ENCODE results near the gene RPL39. TPM values are rescaled to one million over a fixed set of nuclear protein-coding genes. Genes with fewer than 3 reads are reported as not detected.
"Not testable (repeated sequence)": the region's sequence is repeated elsewhere in the genome, so short reads cannot be mapped to it uniquely, and the experiment has no call there.

RPL39 gene
- total and polyA plus RNA-seq, 9 donors, result 2,943 to 6,022 (median 3,428) TPM

- not testable (repeated sequence) for DNase-seq; H3K9me3 ChIP-seq (replicated peaks; ENCODE audit: control insufficient read depth, low read depth, low read length); H3K27me3 ChIP-seq (ENCODE audit: control insufficient read depth, insufficient read depth, low read length); H3K27ac ChIP-seq (ENCODE audit: low read length); H3K4me1 ChIP-seq (ENCODE audit: control insufficient read depth, insufficient read depth, low read length); H3K4me3 ChIP-seq (ENCODE audit: low read length); H3K36me3 ChIP-seq (ENCODE audit: control insufficient read depth, insufficient read depth, low read length)
- WGBS (ENCODE audit: insufficient coverage), result 90% methylated on average over 9 of the region's 11 CpGs
Observed at GRCh38 chrX:119768436-119768835, 23.0 kb downstream of the RPL39 start.

GRCh38 chrX:119763836-119764387 lies 27.5 kb downstream of the RPL39 start:
- Histone ChIP-seq H3K27ac (ENCODE audit: low read length) (no peak overlapping the region), H3K9me3 (replicated peaks; ENCODE audit: control insufficient read depth, low read depth, low read length) (no peaks in the 10 kb centered on the region), H3K4me3 (ENCODE audit: low read length) (no peak overlapping the region), H3K36me3 (ENCODE audit: control insufficient read depth, insufficient read depth, low read length) (no peaks in the 10 kb centered on the region), H3K27me3 (ENCODE audit: control insufficient read depth, insufficient read depth, low read length) (peaks cover 16% of the 10 kb centered on the region), H3K4me1 (ENCODE audit: control insufficient read depth, insufficient read depth, low read length) (peaks cover 2% of the 10 kb centered on the region)
- DNase-seq, result no peak
- whole genome bisulfite sequencing (ENCODE audit: insufficient coverage), result 62% methylated on average over 4 of the region's 6 CpGs

DNA sequence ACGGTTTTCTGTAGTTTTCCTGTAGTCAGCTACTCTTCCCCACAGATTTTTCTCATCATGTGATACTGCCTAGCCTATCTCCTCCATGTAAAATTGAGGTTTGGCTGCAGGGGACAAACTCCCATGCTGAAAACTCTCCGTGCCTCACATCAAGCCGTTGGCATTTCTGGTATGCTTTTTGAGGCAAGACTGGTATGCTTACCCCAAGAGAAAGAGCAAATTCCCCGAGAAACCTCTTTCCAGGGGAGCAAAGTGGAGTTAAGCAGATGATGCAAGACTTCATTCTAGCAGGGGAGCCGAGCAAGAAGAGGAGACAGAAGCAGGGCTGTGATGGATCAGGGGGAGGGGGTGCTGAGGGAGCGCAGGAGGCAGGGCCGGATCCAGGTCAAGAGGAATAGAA lies 28.2 kb downstream of the RPL39 start:
- DNase-seq, result no peak
- Histone ChIP-seq H3K4me1 (ENCODE audit: control insufficient read depth, insufficient read depth, low read length) (peaks cover 2% of the 10 kb centered on the region), H3K27me3 (ENCODE audit: control insufficient read depth, insufficient read depth, low read length) (peaks cover 24% of the 10 kb centered on the region), H3K36me3 (ENCODE audit: control insufficient read depth, insufficient read depth, low read length) (no peaks in the 10 kb centered on the region), H3K4me3 (ENCODE audit: low read length) (no peak overlapping the region), H3K27ac (ENCODE audit: low read length) (no peak overlapping the region), H3K9me3 (replicated peaks; ENCODE audit: control insufficient read depth, low read depth, low read length) (no peaks in the 10 kb centered on the region)
- 50% methylated on average over 4 of the region's 7 CpGs for WGBS (ENCODE audit: insufficient coverage)

DNA sequence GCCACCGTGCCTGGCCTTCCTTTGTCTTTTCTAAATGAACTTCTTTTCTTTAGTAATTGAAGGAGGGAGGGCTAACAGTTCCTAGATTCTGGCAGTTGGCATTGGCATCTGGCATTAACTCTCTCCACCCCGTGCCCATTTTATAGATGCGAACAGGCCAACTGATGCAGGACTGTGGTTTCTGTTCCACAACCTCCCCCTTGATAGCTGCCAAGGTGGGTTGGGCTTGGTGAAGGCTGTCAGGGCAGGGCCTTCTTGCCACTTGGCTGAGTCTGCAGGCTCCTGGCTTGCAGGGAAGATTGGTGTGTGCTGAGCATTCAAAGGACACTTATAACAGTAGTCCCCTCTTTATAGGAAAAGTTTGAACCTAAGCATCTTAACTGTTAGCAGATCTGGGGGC lies 28.7 kb downstream of the RPL39 start:
- Histone ChIP-seq H3K9me3 (replicated peaks; ENCODE audit: control insufficient read depth, low read depth, low read length) (no peaks in the 10 kb centered on the region), H3K27me3 (ENCODE audit: control insufficient read depth, insufficient read depth, low read length) (peaks cover 28% of the 10 kb centered on the region), H3K36me3 (ENCODE audit: control insufficient read depth, insufficient read depth, low read length) (no peaks in the 10 kb centered on the region), H3K27ac (ENCODE audit: low read length) (no peak overlapping the region), H3K4me3 (ENCODE audit: low read length) (no peak overlapping the region), H3K4me1 (ENCODE audit: control insufficient read depth, insufficient read depth, low read length) (peaks cover 5% of the 10 kb centered on the region)
- DNase-seq, result no peak
- no CpG with 5 or more reads among the region's 3 CpGs for WGBS (ENCODE audit: insufficient coverage)

GRCh38 chrX:119760026-119760877 lies 31.2 kb downstream of the RPL39 start:
- no peak for DNase-seq
- 68% methylated on average over 4 of the region's 18 CpGs for WGBS (ENCODE audit: insufficient coverage)
- no peak overlapping the region for H3K27ac ChIP-seq (ENCODE audit: low read length)

GRCh38 chrX:119759248-119759766 lies 32.1 kb downstream of the RPL39 start:
- Histone ChIP-seq H3K27ac (ENCODE audit: low read length) (no peak overlapping the region), H3K36me3 (ENCODE audit: control insufficient read depth, insufficient read depth, low read length) (no peaks in the 10 kb centered on the region), H3K27me3 (ENCODE audit: control insufficient read depth, insufficient read depth, low read length) (peaks cover 33% of the 10 kb centered on the region), H3K9me3 (replicated peaks; ENCODE audit: control insufficient read depth, low read depth, low read length) (no peaks in the 10 kb centered on the region), H3K4me1 (ENCODE audit: control insufficient read depth, insufficient read depth, low read length) (peaks cover 15% of the 10 kb centered on the region), H3K4me3 (ENCODE audit: low read length) (peak overlapping the region; percentile 22)
- no peak for DNase-seq
- WGBS (ENCODE audit: insufficient coverage), result 50% methylated on average over 44 of the region's 44 CpGs

More at GRCh38 chrX:119760026-119760877, 31.2 kb downstream of the RPL39 start:
- H3K4me3 ChIP-seq (ENCODE audit: low read length), result no peak overlapping the region
- no peaks in the 10 kb centered on the region for H3K9me3 ChIP-seq (replicated peaks; ENCODE audit: control insufficient read depth, low read depth, low read length)
- H3K4me1 ChIP-seq (ENCODE audit: control insufficient read depth, insufficient read depth, low read length), result peaks cover 15% of the 10 kb centered on the region
- no peaks in the 10 kb centered on the region for H3K36me3 ChIP-seq (ENCODE audit: control insufficient read depth, insufficient read depth, low read length)
- H3K27me3 ChIP-seq (ENCODE audit: control insufficient read depth, insufficient read depth, low read length), result peaks cover 33% of the 10 kb centered on the region

- no peak for DNase-seq
- no peaks in the 10 kb centered on the region for H3K36me3 ChIP-seq (ENCODE audit: control insufficient read depth, insufficient read depth, low read length)
- no peak overlapping the region for H3K27ac ChIP-seq (ENCODE audit: low read length)
- peak overlapping the region; percentile 33 for H3K4me3 ChIP-seq (ENCODE audit: low read length)
- peaks cover 15% of the 10 kb centered on the region for H3K4me1 ChIP-seq (ENCODE audit: control insufficient read depth, insufficient read depth, low read length)
- WGBS (ENCODE audit: insufficient coverage), result 28% methylated on average over 53 of the region's 54 CpGs
- no peaks in the 10 kb centered on the region for H3K9me3 ChIP-seq (replicated peaks; ENCODE audit: control insufficient read depth, low read depth, low read length)
- H3K27me3 ChIP-seq (ENCODE audit: control insufficient read depth, insufficient read depth, low read length), result peaks cover 33% of the 10 kb centered on the region
Observed at GRCh38 chrX:119758731-119759247, 32.6 kb downstream of the RPL39 start.

GRCh38 chrX:119757979-119758730 lies 33.3 kb downstream of the RPL39 start, which contains the start of gene SOWAHD:
TSS of gene SOWAHD (plus strand) at chrX:119758588. CDS start at chrX:119758668, 80 bp downstream.
- Histone ChIP-seq H3K9me3 (replicated peaks; ENCODE audit: control insufficient read depth, low read depth, low read length) (no peaks in the 10 kb centered on the region), H3K4me3 (ENCODE audit: low read length) (peak within 1 kb of the TSS; percentile 33), H3K27ac (ENCODE audit: low read length) (no peak within 1 kb of the TSS), H3K27me3 (ENCODE audit: control insufficient read depth, insufficient read depth, low read length) (peaks cover 33% of the 10 kb centered on the region), H3K4me1 (ENCODE audit: control insufficient read depth, insufficient read depth, low read length) (peaks cover 15% of the 10 kb centered on the region), H3K36me3 (ENCODE audit: control insufficient read depth, insufficient read depth, low read length) (no peaks in the 10 kb centered on the region)
- 28% methylated on average over 59 of the region's 59 CpGs for WGBS (ENCODE audit: insufficient coverage)
- peak; percentile 50 for DNase-seq

- peaks cover 15% of the 10 kb centered on the region for H3K4me1 ChIP-seq (ENCODE audit: control insufficient read depth, insufficient read depth, low read length)
- peaks cover 32% of the 10 kb centered on the region for H3K27me3 ChIP-seq (ENCODE audit: control insufficient read depth, insufficient read depth, low read length)
- peak overlapping the region; percentile 33 for H3K4me3 ChIP-seq (ENCODE audit: low read length)
- WGBS (ENCODE audit: insufficient coverage), result 36% methylated on average over 10 of the region's 12 CpGs
- DNase-seq, result no peak
- H3K36me3 ChIP-seq (ENCODE audit: control insufficient read depth, insufficient read depth, low read length), result no peaks in the 10 kb centered on the region
- no peak overlapping the region for H3K27ac ChIP-seq (ENCODE audit: low read length)
- no peaks in the 10 kb centered on the region for H3K9me3 ChIP-seq (replicated peaks; ENCODE audit: control insufficient read depth, low read depth, low read length)
Observed at GRCh38 chrX:119757646-119757978, 33.8 kb downstream of the RPL39 start.
